Cardiac muscle cell (in vitro differentiated cells and primary cell): ENCODE data around the gene BOD1L1. TPM values are rescaled to one million over a fixed set of nuclear protein-coding genes. Genes with fewer than 3 reads are reported as not detected.
A peak's percentile ranks its signal among the peaks of the same experiment; 100 is the strongest.

Source experiments
- DNase-seq, 2 donors: peaks; one replicate each; pipeline versions ENCODE4 v3.0.0 to v3.0.0-alpha.2; 2010 to 2017; ENCODE audit warnings: low read depth in 1 of 2, low spot score in 1 of 2
- H3K27ac ChIP-seq: fragments of 200-600 bp; sonication (generic); 2 replicates; pipeline ENCODE4 v1.5.1; 2016
- H3K27me3 ChIP-seq: fragments of 200-600 bp; sonication (generic); 2 replicates; pipeline ENCODE4 v1.6.0; 2016; ENCODE audit warnings: control low read depth
- H3K36me3 ChIP-seq: fragments of 200-600 bp; sonication (generic); 2 replicates; pipeline ENCODE4 v1.5.1; 2016; ENCODE audit warnings: control low read depth
- H3K4me1 ChIP-seq: fragments of 200-600 bp; sonication (generic); 2 replicates; pipeline ENCODE4 v1.8.1; 2017; ENCODE audit warnings: low read depth, mild to moderate bottlenecking, mixed run types
- H3K4me3 ChIP-seq: fragments of 200-600 bp; sonication (generic); 2 replicates; pipeline ENCODE4 v1.5.1; 2016; ENCODE audit warnings: mild to moderate bottlenecking
- H3K9me3 ChIP-seq: fragments of 200-600 bp; sonication (generic); 2 replicates; pipeline ENCODE4 v1.5.1; 2017; ENCODE audit warnings: low read depth, mild to moderate bottlenecking, control low read depth
- polyA plus RNA-seq: library from polyadenylated mRNA; unstranded; fragments of >200 nt; fragmentation: Nextera tagmentation; extraction: Ambion mirVana; gene quantifications from 2 replicates; pipeline ENCODE4 v1.2.1, GENCODE V29; 2016
- total RNA-seq: library from RNA; depleted of rRNA; stranded (reverse); fragments of >200 nt; gene quantifications from 2 replicates; pipeline ENCODE4 v1.2.3, GENCODE V29; 2016
- TF ChIP-seq, protein P1 (sequence below): IDR thresholded peaks from 2 replicates; pipeline ENCODE4 v1.5.1; 2012; ENCODE audit warnings: low read depth, mild to moderate bottlenecking, low read length

BOD1L1 gene
- total and polyA plus RNA-seq, 2 experiments from 2014 or later = 17.7 to 35.8 TPM

DNA sequence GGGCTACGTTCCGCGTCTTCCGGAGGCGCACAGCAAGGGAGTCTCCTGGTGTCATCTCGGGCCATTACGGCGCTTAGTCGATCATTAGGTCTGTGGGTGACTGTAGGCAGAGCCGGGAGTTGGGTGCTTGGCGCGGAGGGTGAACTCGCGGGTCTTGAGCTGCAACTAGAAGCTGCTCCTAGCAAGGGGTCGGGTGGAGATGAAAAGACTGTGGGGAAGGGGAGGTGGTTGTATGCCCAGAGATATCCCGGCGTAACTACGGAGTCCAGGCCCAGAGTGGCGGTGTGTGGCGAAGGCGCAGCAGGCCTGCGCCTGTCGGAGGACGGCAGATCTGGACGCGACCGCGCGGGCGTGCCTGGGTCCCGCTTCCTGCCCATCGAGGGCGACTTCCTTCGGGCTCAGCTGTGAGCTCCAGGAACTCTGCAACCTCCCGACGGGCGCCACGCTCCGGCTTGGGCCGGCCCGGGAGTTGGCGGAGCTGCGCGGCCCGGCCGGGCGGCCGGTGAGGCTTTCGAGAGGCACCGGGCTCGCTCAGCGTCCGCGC lies 80.5 kb downstream of the BOD1L1 start:
- no peaks in the 10 kb centered on the region for H3K36me3 ChIP-seq
- peak overlapping the region; percentile 38 for H3K4me3 ChIP-seq
- peaks cover 5% of the 10 kb centered on the region for H3K4me1 ChIP-seq
- no peak overlapping the region for H3K27ac ChIP-seq
- H3K27me3 ChIP-seq = peaks cover 87% of the 10 kb centered on the region
- TF ChIP-seq, protein P1, sequence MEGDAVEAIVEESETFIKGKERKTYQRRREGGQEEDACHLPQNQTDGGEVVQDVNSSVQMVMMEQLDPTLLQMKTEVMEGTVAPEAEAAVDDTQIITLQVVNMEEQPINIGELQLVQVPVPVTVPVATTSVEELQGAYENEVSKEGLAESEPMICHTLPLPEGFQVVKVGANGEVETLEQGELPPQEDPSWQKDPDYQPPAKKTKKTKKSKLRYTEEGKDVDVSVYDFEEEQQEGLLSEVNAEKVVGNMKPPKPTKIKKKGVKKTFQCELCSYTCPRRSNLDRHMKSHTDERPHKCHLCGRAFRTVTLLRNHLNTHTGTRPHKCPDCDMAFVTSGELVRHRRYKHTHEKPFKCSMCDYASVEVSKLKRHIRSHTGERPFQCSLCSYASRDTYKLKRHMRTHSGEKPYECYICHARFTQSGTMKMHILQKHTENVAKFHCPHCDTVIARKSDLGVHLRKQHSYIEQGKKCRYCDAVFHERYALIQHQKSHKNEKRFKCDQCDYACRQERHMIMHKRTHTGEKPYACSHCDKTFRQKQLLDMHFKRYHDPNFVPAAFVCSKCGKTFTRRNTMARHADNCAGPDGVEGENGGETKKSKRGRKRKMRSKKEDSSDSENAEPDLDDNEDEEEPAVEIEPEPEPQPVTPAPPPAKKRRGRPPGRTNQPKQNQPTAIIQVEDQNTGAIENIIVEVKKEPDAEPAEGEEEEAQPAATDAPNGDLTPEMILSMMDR = no peak
- DNase-seq = no peak
- no peaks in the 10 kb centered on the region for H3K9me3 ChIP-seq

DNA sequence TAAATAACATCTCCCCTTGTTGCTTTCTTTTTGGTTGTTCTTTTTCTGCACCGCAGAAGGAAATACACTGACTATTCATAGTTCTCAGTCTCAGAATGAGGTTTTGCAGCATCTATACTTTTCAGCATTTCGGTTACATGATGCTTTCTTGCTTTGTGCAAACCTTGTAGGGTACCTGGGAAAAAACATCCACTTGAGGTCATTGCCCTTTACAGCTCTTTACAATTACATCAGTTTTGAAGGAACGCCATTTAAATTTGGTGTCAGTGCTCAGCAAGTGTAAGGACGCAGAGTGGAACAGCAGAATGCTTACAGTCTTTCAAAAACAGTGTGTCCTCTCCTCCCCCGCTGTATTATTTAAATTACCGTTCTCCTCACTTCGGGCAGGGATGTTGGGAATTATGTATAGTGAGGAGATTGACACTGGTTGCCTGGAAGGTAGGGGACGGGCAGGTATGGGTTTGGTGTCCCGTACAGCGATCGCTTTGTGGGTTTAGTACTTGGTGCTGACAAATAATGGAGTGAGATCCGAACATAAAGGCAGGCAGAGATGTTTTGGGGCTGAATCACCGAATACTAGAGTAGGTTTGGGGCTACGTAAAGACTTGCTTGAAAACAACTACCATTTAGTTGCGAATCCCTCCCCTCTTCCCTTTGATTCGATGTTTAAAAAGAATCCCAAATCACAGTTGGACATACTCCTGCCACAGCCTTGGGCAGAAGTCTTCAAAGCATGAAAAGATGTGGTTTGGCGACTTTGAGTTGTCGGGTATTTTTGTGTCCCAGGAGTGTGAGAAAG lies 81.2 kb downstream of the BOD1L1 start:
- no peaks in the 10 kb centered on the region for H3K36me3 ChIP-seq
- H3K27me3 ChIP-seq = peaks cover 93% of the 10 kb centered on the region
- peaks cover 5% of the 10 kb centered on the region for H3K4me1 ChIP-seq
- no peak for DNase-seq
- H3K4me3 ChIP-seq = peak overlapping the region; percentile 38
- no peaks in the 10 kb centered on the region for H3K9me3 ChIP-seq
- no peak overlapping the region for H3K27ac ChIP-seq
- TF ChIP-seq, protein P1 = no peak

DNA sequence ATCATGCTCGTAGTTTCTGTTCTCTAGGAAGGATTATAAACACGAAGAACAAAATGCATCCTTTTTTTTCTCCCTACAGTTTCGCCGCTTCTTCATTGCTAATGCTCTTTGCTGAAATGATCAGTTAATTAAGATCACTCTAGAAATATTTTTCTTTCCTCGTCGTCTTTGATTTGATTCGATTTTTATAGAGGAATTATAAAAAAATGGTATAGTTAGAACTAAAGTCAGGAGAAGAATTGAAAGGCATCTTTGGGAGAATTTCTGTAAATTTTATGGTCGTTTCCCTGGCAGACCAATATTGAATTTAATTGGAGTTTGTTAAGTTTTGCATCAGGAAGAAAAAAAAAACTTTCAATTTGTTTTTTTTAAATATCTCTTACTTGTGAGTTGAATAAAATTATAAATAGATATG lies 82.1 kb downstream of the BOD1L1 start:
- no peak overlapping the region for H3K27ac ChIP-seq
- H3K9me3 ChIP-seq = no peaks in the 10 kb centered on the region
- peaks cover 5% of the 10 kb centered on the region for H3K4me1 ChIP-seq
- TF ChIP-seq, protein P1 = no peak
- DNase-seq = no peak
- H3K36me3 ChIP-seq = no peaks in the 10 kb centered on the region
- peaks cover 95% of the 10 kb centered on the region for H3K27me3 ChIP-seq
- peak overlapping the region; percentile 85 for H3K4me3 ChIP-seq

DNA sequence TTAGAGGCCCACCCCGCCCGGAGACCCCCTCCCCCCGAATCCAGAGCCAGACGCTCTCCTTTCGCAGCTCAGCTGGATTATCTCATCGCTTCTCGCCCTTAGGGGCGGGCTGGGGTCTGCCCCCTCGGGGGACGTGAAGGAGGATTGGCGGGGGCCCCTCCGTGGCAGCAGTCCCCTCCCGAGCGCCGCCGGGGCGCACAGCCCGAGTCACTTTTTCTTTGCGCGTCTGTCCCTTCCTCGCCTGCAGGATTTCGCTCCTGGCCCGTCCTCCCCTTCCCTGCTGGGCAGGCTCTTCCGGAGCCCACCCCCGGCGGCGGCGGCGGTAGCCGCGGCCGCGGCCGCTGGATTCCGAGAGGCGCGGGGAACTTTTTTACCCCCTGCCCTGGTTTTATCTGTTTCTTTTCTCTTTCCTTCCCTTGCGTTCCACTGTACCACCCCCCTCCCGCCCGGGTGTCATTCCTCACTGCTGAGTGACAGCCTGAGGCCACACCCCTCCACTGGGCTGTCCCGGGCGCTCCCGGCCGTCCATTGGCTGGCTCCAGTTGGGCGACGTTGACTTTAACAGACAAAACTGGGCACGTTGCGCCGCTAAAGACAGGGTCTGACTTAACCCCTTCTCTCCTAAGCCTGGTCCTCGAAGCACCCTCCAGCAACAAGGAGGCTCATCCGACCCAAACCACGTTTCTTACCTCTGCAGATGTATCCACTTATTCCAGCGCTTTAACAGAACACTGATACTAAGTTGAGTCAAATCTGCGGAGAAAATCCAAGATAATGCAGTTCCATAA lies 82.7 kb downstream of the BOD1L1 start:
- TF ChIP-seq, protein P1 = no peak
- Histone ChIP-seq H3K9me3 (no peaks in the 10 kb centered on the region), H3K36me3 (no peaks in the 10 kb centered on the region), H3K27ac (no peak overlapping the region), H3K27me3 (peaks cover 95% of the 10 kb centered on the region), H3K4me1 (peaks cover 5% of the 10 kb centered on the region), H3K4me3 (peak overlapping the region; percentile 85)
- peak; percentile 72 to 86 for DNase-seq

DNA sequence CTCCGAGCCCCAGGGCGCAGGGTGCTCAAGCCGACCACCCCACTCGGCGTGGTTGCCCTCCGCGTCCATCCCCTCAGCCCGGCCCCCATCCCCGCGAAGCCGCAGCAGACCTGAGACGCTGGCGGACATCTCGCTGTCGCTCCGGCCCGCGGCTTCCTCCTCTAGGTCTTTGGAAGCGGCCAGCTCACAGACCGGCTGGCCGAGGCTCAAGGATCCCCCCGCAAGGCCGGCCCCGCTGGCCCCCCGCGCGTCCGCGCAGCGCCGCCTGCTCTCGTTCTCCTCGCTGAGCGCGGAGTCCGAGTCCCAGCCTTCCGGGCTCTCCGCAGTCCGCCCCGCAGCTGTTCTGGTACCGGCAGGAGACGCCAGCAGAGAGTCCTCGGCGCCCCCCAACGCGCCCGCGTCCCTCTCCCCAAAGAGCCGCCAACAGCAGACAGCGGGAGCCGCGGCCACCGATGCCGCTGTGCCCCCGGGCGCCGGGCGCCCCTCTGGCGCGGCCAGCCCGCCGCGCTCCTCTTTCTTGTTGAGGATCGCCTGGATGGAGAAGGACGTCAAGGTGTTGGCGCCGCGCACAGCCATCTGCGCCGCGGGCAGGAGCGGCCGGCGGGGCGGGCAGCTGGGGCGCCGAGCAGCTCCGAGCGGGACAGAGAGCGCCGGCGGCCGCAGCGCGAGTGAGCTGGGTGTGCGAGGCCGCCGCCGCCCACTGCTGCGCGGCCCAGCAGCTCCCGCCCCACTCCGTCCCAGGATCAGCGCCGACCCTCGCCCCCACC lies 83.5 kb downstream of the BOD1L1 start, which contains the start of gene NKX3-2:
TSS of gene NKX3-2 (minus strand) at position 670 of the 767 bp plus-strand sequence. CDS start at position 576, 94 bp downstream.
- H3K9me3 ChIP-seq = no peaks in the 10 kb centered on the region
- no peak within 1 kb of the TSS for H3K27ac ChIP-seq
- peak; percentile 34 to 76 for DNase-seq
- H3K4me3 ChIP-seq = peak within 1 kb of the TSS; percentile 85
- H3K27me3 ChIP-seq = peaks cover 95% of the 10 kb centered on the region
- H3K4me1 ChIP-seq = peaks cover 6% of the 10 kb centered on the region
- H3K36me3 ChIP-seq = no peaks in the 10 kb centered on the region
- TF ChIP-seq, protein P1 = no peak
